ENCODE measurements around the gene EPHB1. TPM values are rescaled to one million over a fixed set of nuclear protein-coding genes. Genes with fewer than 3 reads are reported as not detected.

The EPHB1 gene
- total RNA-seq, 1 donor from 2014 or later: 0.40 TPM

DNA sequence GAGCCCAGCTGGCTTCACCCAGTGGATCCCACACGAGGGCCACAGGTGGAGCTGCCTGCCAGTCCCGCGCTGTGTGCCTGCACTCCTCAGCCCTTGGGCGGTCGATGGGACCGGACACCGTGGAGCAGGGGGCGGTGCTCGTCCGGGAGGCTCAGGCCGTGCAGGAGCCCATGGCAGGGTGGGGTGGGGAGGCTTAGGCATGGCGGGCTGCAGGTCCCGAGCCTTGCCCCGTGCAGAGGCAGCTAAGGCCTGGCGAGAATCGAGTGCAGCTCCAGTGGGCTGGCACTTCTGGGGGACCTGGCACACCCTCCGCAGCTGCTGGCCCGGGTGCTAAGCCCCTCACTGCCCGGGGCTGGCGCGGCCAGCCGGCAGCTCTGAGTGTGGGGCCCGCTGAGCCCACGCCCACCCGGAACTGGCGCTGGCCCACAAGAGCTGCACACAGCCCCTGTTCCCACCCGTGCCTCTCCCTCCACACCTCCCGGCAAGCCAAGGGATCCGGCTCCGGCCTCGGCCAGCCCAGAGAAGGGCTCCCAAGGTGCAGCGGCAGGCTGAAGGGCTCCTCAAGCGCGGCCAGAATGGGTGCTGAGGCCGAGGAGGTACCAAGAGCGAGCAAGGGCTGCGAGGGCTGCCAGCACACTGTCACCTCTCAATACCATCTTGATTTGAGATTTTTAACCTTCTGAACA is 121.4 kb downstream of the EPHB1 start:
- ATAC-seq: no peak

GRCh38 chr3:134917631-134918030 is 122.6 kb downstream of the EPHB1 start:
- no peak for ATAC-seq

DNA sequence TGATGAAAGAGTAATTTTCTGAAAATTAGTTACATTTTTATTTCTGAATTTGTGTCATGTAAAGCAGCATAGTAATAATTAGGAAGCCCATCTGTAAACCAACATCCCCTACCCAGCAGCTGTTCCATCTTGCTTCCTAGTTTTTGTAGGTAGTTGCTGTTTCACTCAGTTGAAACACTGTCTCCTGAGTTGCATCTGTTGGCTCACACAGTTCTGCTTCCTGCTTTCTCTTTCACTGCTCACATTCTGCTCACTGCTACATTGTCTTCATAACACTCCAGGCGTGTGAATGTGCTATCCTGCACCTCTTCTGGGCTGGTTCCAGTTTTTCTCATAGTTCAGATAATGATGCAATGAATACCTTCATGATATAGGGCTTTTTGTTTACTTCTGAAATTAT is 123.4 kb downstream of the EPHB1 start:
- no peak for ATAC-seq

DNA sequence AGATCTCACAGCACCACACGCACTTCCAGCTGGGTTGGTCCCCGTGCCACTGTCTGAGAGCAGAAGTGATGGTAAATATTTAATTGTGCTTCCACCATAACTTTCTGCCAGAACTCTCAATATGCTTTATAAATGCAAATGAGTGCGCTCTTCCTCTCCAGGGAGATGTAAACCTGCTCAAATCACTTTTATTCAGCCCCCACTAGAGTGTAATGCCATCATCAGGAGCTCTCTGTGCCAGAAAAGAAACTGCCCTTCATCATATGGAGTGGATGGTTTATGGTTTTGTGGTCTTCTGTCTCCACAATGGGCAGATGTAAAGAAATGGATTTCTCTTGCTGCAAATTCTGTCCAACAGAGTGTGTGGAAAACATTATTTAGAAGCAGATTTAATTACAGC is 127.0 kb downstream of the EPHB1 start:
- ATAC-seq: no peak

DNA sequence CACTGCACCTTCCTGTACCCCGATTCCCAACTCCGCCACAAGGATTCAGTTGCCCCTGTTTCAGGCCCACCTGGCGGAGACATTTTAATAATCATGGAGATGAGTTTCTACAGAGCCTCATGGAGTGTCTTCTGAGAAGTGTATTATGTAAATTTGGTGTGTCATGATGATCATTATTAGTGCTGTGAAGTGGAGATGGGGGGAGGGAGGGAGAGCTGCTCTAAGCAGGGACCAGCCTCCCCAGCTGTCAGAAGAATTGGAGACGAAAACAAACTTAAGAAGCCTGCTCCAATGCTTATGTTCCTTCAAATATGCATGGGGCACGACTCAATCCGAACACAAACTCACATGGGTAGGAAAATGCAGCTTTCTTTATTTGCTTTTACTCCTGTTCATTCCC is 127.8 kb downstream of the EPHB1 start:
- no peak for ATAC-seq

DNA sequence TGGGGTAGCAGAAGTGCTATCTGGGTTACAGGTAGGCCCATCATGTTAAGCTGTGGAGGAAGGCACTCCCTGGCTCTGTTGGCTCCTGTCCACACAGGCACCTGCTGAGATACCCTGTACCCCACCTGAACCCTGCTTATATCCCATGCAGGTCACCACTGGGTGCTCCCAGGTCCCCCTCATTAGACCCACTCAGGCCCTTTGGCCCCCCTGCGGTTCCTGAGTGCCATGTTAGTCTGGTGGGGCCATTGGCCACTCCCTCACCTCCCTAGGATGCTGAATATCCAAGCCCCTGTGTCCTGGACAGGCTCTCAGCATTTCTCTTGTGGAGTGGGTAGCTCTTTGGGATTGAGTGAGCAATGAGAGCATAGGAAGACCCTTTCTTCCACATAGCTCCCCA is 128.2 kb downstream of the EPHB1 start:
- ATAC-seq: no peak

GRCh38 chr3:134927599-134927998 is 132.5 kb downstream of the EPHB1 start:
- no peak for ATAC-seq

DNA sequence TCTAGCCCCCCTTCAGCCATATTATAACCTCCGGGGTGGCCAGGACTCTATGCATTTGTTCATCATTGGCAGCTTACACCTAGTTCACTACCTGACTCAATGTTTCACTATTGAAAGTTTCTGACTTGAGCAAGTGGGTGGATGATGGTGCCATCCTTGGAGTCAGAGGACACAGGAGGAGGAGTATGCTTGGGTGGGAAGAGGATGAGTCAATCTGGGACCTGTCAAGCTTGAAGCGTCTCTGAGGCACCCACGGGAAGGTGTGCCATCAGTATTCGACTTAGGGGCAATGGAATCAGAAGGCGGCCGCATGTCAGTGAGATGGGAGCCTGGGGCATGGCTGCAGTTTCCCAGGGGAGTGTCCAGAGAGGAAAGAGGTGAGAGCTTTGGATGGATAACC is 133.3 kb downstream of the EPHB1 start:
- no peak for ATAC-seq

DNA sequence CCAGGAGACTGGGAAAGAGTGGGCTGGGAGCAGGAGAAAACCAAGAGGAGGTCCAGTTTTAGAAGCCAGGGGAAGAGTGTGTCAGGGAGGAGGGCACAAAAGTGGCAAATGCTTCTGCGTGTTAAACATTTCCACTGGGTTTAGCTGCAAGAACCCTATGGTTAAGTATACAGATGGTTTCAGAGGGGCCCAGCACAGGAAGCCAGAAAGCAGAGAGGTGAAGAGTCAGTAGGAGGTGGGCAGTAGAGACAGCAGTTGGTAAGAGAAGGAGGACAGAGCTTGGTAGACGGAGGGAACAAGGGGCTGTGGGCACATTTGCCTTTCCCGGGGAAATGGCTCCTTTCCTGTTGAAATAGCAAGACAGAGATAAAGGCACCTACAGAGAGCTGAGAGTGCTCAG is 133.8 kb downstream of the EPHB1 start:
- no peak for ATAC-seq

DNA sequence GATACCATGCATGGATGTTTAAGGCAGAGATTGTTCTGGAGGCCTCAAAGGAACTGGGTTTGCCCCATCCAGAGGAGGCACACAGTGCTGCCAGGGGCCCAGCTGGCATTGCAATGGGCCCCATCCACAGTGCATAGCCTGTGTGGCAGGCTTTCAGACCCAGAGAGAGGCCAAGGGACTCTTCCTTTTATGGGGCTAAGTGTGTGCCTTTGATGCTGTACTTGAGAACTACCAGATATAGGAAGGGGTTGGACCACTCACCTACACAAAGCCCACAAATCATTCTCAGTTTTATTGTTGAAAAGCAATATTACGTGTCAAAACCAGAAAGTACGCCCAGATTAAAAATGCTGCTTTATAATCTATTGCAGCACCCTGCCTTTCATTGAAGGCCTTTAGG is 134.9 kb downstream of the EPHB1 start:
- no peak for ATAC-seq

- ATAC-seq: no peak
These were observed 136.2 kb downstream of the EPHB1 start for GRCh38 chr3:134931045-134931785.

DNA sequence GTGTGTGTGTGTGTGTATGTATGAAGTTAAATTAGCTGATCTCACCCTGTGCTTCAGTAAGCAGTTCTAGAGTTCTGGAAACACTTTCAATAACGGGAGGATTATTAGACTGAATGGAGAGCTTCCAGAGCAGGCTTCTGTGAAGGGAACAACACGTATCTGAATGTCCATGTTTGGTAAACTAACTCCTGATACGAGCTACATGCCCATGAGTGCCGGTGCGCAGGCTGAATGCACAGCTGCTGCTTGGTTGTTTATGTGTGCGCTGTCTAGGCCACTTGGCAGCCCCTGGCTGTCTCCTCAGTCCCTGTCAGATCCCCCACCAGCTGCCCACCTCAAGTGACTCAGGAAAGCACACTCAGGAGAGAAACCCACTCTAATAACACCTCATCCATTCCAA is 137.0 kb downstream of the EPHB1 start:
- ATAC-seq: no peak

GRCh38 chr3:134933997-134934396 is 138.9 kb downstream of the EPHB1 start:
- no peak for ATAC-seq

DNA sequence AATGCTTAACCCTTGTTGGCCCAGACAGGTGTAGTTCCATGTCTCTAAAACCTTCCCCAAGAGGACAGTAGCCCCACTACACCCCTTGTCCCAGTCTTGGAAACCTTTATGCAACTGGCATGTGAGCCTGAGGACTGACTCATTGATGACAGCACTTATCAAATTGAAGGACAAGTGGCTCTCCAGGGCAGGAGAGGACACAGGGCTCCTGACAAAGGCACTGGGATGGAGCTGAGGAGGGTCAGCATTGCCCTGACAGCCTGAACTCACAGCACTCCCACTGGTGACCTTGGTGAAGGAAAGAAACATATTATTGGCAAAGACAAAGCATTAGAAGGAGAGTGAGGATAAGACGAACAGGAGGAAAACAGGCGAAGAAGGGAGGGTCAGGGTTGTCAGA is 139.9 kb downstream of the EPHB1 start:
- no peak for ATAC-seq

DNA sequence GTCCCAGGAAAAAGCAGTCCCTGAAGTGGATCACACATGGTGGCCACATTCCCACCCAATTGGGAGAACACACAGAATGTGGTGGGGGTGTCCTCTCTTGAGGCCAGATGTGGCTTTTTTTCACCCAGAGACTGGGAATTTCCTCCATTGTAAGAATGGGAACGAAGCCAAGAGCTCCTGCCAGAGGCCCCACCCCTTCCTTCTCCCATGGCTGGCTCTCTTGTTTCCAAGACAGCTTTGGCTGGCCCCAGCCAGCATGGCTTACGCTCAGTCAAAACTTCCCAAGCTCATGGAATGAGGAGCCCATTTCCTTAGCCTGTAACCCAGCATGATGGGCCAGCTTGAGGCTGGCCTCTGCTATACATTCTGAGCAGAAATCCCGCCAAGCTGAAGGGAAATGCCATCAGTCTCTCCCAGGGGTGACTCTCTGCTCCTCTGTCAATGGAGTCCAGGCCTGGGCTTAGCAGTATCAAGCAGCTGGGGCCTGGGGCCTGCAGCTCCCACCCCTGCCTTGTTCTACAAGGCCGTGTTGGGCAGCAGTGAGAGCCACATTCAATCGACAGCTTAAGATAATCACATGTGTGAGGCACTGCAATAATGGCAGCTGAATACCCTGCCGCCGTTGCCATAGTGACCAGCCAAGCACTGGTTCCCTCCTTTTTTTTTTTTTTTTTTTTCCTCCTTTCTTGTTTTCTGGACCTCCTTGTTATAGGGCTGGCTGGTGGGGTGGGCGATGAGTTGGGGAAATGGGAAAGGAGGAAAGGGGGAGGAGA is 142.4 kb downstream of the EPHB1 start:
- ATAC-seq: no peak

- no peak for ATAC-seq
These were observed 143.0 kb downstream of the EPHB1 start for GRCh38 chr3:134938029-134938525.

GRCh38 chr3:134939978-134940377 is 144.9 kb downstream of the EPHB1 start:
- no peak for ATAC-seq

GRCh38 chr3:134941820-134942219 is 146.8 kb downstream of the EPHB1 start:
- ATAC-seq: no peak

DNA sequence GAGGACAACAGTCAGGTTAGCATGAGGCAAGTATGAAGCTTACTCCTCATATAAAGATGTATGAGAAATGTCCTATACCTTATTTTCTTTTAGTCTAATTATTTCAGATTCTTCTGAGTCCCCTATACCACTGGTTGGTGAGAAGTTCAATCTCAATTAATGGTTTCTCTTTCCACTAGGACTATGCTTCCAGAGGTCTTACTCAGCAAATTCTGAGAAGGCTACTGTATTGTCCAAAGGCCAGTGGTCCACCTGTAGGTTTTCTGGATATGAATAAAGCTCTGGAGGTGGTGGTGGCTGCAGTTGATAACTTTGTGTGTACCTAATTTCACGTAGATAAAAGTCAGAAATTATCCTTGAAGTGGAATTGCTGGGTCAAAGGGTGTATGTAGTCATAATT is 149.4 kb downstream of the EPHB1 start:
- no peak for ATAC-seq

DNA sequence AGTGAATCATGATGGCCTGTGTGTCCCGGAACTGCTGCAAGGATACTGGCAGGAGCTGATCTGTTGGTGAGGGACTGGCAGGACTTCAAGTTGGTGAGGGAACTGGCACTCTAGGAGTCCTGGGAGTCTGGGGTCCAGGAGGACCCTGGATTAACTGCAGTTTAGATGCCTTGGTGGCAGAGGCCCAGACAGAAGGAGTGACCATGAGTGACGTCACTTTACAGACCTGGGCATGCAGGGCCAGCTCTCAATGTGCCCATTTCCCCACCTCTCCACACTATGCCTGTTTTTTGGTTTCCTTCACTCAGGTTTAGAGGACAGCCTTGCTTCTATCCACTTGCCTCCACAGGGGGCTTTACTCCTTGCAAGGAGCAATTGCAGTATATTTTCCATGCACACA is 154.1 kb downstream of the EPHB1 start:
- no peak for ATAC-seq

- ATAC-seq: no peak
These were observed 157.3 kb downstream of the EPHB1 start for GRCh38 chr3:134952371-134952770.

DNA sequence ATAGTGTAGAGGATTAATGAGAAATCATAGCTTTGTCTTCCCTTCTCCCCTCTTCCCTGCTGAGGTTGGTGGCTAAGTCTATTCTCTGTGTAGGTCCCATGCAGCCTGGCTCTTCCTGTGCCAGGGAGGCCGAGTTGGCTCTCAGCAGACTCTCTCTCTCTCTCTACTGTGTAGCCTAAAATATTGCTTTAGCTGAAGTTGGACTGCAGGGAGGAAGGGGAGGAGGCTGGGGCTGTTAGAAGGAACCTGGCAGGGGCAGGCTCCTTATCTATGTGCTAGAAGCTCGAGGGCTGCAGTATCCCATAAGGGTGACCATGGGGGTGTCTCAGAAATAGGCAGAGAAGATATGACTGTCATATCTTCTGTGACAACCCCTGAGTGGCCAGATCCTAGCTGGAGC is 160.8 kb downstream of the EPHB1 start:
- ATAC-seq: no peak

DNA sequence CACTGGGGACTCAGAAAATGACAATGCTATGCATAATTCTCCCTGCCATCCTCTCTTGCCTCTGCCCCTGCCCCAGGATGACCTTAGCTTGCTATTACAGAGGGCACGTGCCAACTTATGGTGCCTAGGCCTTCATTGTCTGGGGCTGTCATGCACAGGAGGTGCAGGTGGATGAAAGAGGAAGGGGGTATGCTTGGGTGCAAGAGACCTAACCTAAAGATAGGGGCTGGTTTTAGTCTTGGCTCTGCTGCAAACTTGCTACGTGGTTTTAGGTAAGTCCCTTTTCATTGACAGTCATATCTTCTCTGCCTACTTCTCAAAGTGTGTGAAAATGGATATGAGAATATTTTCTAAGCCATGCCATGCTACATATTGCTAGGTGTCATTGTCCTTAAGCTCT is 161.3 kb downstream of the EPHB1 start:
- ATAC-seq: no peak

DNA sequence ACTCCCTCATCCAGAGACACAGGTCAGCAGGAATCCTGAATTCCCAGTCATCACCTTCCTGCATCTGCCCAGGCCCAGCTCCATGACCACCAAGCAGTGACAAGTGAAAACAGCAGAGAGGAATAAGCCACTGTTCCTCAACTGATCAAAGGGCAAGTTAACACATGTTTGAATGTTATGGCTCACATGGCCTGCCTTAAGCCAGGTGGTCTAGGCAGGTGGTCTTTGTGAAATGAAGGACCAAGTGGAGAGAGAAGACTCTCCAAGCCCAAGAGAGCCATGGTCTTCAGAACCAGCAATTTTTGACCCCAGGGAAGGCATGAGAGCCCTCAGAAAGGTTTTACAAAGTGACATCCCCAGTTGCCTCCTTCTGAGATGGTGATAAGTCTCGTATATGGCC is 161.8 kb downstream of the EPHB1 start:
- no peak for ATAC-seq

Measured in esophagus mucosa (tissue), 1 donor.